Endothelial cell of umbilical vein (primary cell): Measurements from ENCODE around the gene HBEGF. TPM values are rescaled to one million over a fixed set of nuclear protein-coding genes. Genes with fewer than 3 reads are reported as not detected.

Experiments used
- BruUV-seq: library from RNA; stranded (reverse); fragments of 400-500 nt; replicated peaks from 2 replicates; lab custom pipeline; 2021; lab: Mats Ljungman, UMichigan
- CTCF ChIA-PET: fragments of 300-600, 350-600 bp; sonication (Branson Sonifier 250); formaldehyde crosslinking; loops from one replicate; lab custom pipeline; 2021; ENCODE audit warnings: antibody characterized with exemption, inconsistent platforms; lab: Charles Lee
- POLR2A ChIA-PET: fragments of 300-600, 350-600 bp; sonication (Branson Sonifier 250); formaldehyde crosslinking; loops from one replicate; lab custom pipeline; 2021; ENCODE audit warnings: antibody characterized with exemption, inconsistent platforms; lab: Charles Lee
- DNase-seq: peaks from one replicate; pipeline ENCODE4 v3.0.0-alpha.2; 2011; ENCODE audit warnings: low read depth, low spot score
- FAIRE-seq: peaks from 2 replicates; lab custom pipeline; 2011; peaks lifted over from hg19 to GRCh38; lab: Jason Lieb, UNC
- H2AFZ ChIP-seq: 2 replicates; pipeline ENCODE4 v1.6.0; 2012; ENCODE audit warnings: low read depth, low read length, control low read depth, inconsistent platforms
- H3K27ac ChIP-seq: 2 replicates; pipeline ENCODE4 v1.5.1; 2011; ENCODE audit warnings: low read depth, mild to moderate bottlenecking, control low read depth, low read length, moderate library complexity; ENCODE audit not compliant: insufficient read depth
- H3K27me3 ChIP-seq, 2 experiments: 2 replicates each; pipeline versions ENCODE4 v1.6.0 to v1.6.1; 2011; ENCODE audit warnings: low read length in 2 of 2, mixed read lengths in 1 of 2; ENCODE audit not compliant: control insufficient read depth in 2 of 2, insufficient read depth in 2 of 2
- H3K36me3 ChIP-seq, 2 experiments: 2 replicates in 1 of 2; 3 replicates in 1 of 2; pipeline ENCODE4 v1.5.1; 2011; ENCODE audit warnings: low read length in 2 of 2, mild to moderate bottlenecking in 1 of 2, moderate library complexity in 1 of 2; ENCODE audit not compliant: control insufficient read depth in 2 of 2, insufficient read depth in 2 of 2; ENCODE audit errors: extremely low read depth in 1 of 2
- H3K4me1 ChIP-seq: 3 replicates; pipeline ENCODE4 v1.5.1; 2011; ENCODE audit warnings: mild to moderate bottlenecking, low read length; ENCODE audit not compliant: control insufficient read depth, insufficient read depth; ENCODE audit errors: extremely low read depth
- H3K4me2 ChIP-seq: 2 replicates; pipeline ENCODE4 v1.6.1; 2011; ENCODE audit warnings: low read length, control low read depth, mixed read lengths; ENCODE audit not compliant: insufficient read depth
- H3K4me3 ChIP-seq, 3 experiments: fragments of 200-600 bp in 1 of 3; sonication (generic), shearing (Covaris generic) in 1 of 3; replicated peaks in 1 of 3; 2 replicates each; pipeline ENCODE4 v1.5.1; 2011 to 2016; ENCODE audit warnings: control low read depth in 3 of 3, low read length in 3 of 3, mild to moderate bottlenecking in 2 of 3, inconsistent platforms in 1 of 3, low read depth in 1 of 3, moderate library complexity in 1 of 3; ENCODE audit not compliant: insufficient read depth in 1 of 3
- H3K79me2 ChIP-seq: 2 replicates; pipeline ENCODE4 v1.6.0; 2012; ENCODE audit warnings: low read length, inconsistent platforms; ENCODE audit not compliant: control insufficient read depth, insufficient read depth
- H3K9ac ChIP-seq: replicated peaks from 2 replicates; pipeline ENCODE3; 2011; ENCODE audit warnings: low read length, control low read depth; ENCODE audit not compliant: insufficient read depth; ENCODE audit errors: extremely low read depth
- H3K9me1 ChIP-seq: replicated peaks from 3 replicates; pipeline ENCODE4 v1.6.0; 2011; ENCODE audit warnings: mild to moderate bottlenecking, low read length; ENCODE audit not compliant: control insufficient read depth, insufficient read depth; ENCODE audit errors: extremely low read depth
- H3K9me3 ChIP-seq: replicated peaks from 2 replicates; pipeline ENCODE4 v1.5.1; 2012; ENCODE audit warnings: low read length, inconsistent platforms; ENCODE audit not compliant: control insufficient read depth, insufficient read depth
- H4K20me1 ChIP-seq: replicated peaks from 2 replicates; pipeline ENCODE3; 2011; ENCODE audit warnings: mild to moderate bottlenecking, low read length; ENCODE audit not compliant: control insufficient read depth, insufficient read depth; ENCODE audit errors: extremely low read depth
- CTCF ChIP-seq, 2 donors: IDR thresholded peaks; 1 replicate in 1 of 2; 2 replicates in 1 of 2; pipeline ENCODE4 v1.5.1; 2011; ENCODE audit warnings: low read length in 2 of 2, mild to moderate bottlenecking in 2 of 2, moderate library complexity in 2 of 2, control low read depth in 1 of 2, inconsistent platforms in 1 of 2, low read depth in 1 of 2; ENCODE audit not compliant: insufficient read depth in 1 of 2; ENCODE audit errors: extremely low read depth in 1 of 2
- EZH2 ChIP-seq: IDR thresholded peaks from 2 replicates; pipeline ENCODE4 v1.6.1; 2012; ENCODE audit warnings: borderline replicate concordance, low read depth, mild to moderate bottlenecking, moderate library complexity, low read length, inconsistent platforms; ENCODE audit not compliant: severe bottlenecking
- FOS ChIP-seq: IDR thresholded peaks from 2 replicates; pipeline ENCODE4 v1.6.1; 2011; ENCODE audit warnings: mild to moderate bottlenecking, low read length, moderate library complexity, borderline replicate concordance; ENCODE audit not compliant: insufficient read depth
- GATA2 ChIP-seq: IDR thresholded peaks from 2 replicates; pipeline ENCODE4 v1.7.0; 2011; ENCODE audit warnings: low read depth, mild to moderate bottlenecking, moderate library complexity, mixed read lengths, low read length; ENCODE audit not compliant: insufficient read length, insufficient read depth
- JUN ChIP-seq: IDR thresholded peaks from 2 replicates; pipeline ENCODE4 v1.6.1; 2011; ENCODE audit warnings: borderline replicate concordance, low read depth; ENCODE audit not compliant: insufficient read length, insufficient read depth
- MYC ChIP-seq: IDR thresholded peaks from one replicate; pipeline ENCODE4 v1.6.1; 2011; ENCODE audit warnings: mild to moderate bottlenecking, low read depth, low read length
- POLR2A ChIP-seq: IDR thresholded peaks from 2 replicates; pipeline ENCODE4 v1.6.1; 2012; ENCODE audit warnings: low read depth, mild to moderate bottlenecking, control low read depth, low read length
- POLR2AphosphoS5 ChIP-seq: IDR thresholded peaks from 2 replicates; pipeline ENCODE4 v1.6.1; 2012; ENCODE audit warnings: low read depth, mild to moderate bottlenecking, control low read depth, low read length, moderate library complexity; ENCODE audit not compliant: insufficient read depth
- dilution Hi-C: fragments of 300-500 bp; cut with MboI; formaldehyde crosslinking; loops from one replicate; pipeline ENCODE4 v1.15.0; 2019; ENCODE audit warnings: low sequenced_read_pairs; ENCODE audit not compliant: extremely low pct_ligation_motif_present
- intact Hi-C: fragments of 100-400 bp; cut with micrococcal nuclease; formaldehyde crosslinking; loops from one replicate; pipeline ENCODE4 v1.10.0; 2022
- polyA plus RNA-seq, 4 experiments: library from polyadenylated mRNA; depleted of rRNA in 3 of 4; stranded (reverse) in 3 of 4; unstranded in 1 of 4; fragments of >200 nt; gene quantifications; 2 replicates each; pipeline versions ENCODE4 v1.2.1 to v1.2.3, GENCODE V29; 2011 to 2012; ENCODE audit warnings: missing spikeins in 1 of 4
- total RNA-seq: library from RNA; stranded (reverse); gene quantifications from 2 replicates; pipeline ENCODE4 v1.2.3, GENCODE V29; 2021
- TF ChIP-seq, protein P1 (sequence below): IDR thresholded peaks from 2 replicates; pipeline ENCODE4 v1.6.1; 2011; ENCODE audit not compliant: insufficient read depth, insufficient read length

The HBEGF gene
- total and polyA plus RNA-seq, 2 donors (not counting 3 experiments of a cell fraction or from before 2014, with no cell fraction given): 33.2 to 79.8 TPM

DNA sequence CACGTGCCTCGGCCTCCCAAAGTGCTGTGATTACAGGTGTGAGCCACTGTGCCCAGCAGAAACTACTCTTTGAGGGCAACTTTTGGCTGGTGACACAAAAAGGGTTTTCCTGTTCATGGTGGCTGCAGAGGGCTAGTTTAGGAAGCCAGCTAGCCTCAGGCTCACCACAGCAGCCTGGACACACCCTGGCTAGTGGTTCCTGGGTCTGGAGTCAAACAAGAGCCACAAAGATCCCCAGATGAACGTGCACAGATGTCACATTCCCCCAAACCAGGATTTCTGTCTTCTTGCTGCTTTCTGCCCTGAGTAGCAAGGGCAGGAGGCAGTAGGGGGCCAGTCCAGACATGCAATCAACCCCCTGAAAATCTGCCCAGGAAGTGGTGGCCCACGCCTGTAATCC lies 6.8 kb downstream of the HBEGF start:
- no TSS peak for BruUV-seq
- Histone ChIP-seq H2AFZ (no peak overlapping the region), H3K27me3 (no peaks in the 10 kb centered on the region), H3K9me1 (peaks cover 3% of the 10 kb centered on the region), H3K9me3 (no peaks in the 10 kb centered on the region), H3K9ac (no peak overlapping the region), H3K79me2 (peaks cover 78% of the 10 kb centered on the region), H3K4me3 (no peak overlapping the region), H3K4me1 (peaks cover 42% of the 10 kb centered on the region), H3K4me2 (no peak overlapping the region), H3K36me3 (peaks cover 27 to 36% of the 10 kb centered on the region in 2 experiments), H3K27ac (no peak overlapping the region), H4K20me1 (no peaks in the 10 kb centered on the region)
- TF ChIP-seq FOS (no peak), MYC (no peak), CTCF (IDR thresholded peaks at IDR 0.05; ENCODE audit: extremely low read depth in 1 of 2, insufficient read depth in 1 of 2, low read depth in 1 of 2, low read length in 2 of 2) (no peak), EZH2 (no peak), POLR2A (no peak), JUN (no peak), GATA2 (no peak), POLR2AphosphoS5 (no peak)
- TF ChIP-seq, protein P1, sequence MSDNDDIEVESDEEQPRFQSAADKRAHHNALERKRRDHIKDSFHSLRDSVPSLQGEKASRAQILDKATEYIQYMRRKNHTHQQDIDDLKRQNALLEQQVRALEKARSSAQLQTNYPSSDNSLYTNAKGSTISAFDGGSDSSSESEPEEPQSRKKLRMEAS: no peak
- dilution Hi-C loops: no loop called here
- FAIRE-seq (no peak), DNase-seq (no peak)
- CTCF ChIA-PET: interaction anchor here (0.8 to 3.4 kb wide), 4 partner anchors 12 to 100 kb away, joined by 3 to 20 read pairs (median 8); no protein-coding TSS in a partner anchor
- intact Hi-C loops: no loop called here
- POLR2A ChIA-PET: no interaction called here
